Esophagus squamous epithelium (tissue), 4 donors: ENCODE measurements around the gene PCGF2.

Experiments used
- CTCF ChIP-seq, 6 experiments: fragments of 450-650 bp in 4 of 6; fragments of 200-600 bp in 2 of 6; sonication (generic) in 2 of 6; IDR thresholded peaks; one replicate each; pipeline ENCODE4 v1.5.1; 2016 to 2019; ENCODE audit warnings: antibody characterized with exemption in 6 of 6, mild to moderate bottlenecking in 4 of 6, moderate library complexity in 4 of 6
- POLR2A ChIP-seq, 4 donors: fragments of 450-650 bp; IDR thresholded peaks; one replicate each; pipeline ENCODE4 v1.6.1; 2017; ENCODE audit warnings: antibody characterized with exemption in 4 of 4, mild to moderate bottlenecking in 4 of 4, moderate library complexity in 3 of 4

- no peak for TF ChIP-seq CTCF (IDR thresholded peaks at IDR 0.05)
- TF ChIP-seq POLR2A (IDR thresholded peaks at IDR 0.05), result no peak
Measured at GRCh38 chr17:38713456-38714075, 34.6 kb downstream of the PCGF2 start.
